Esophagus muscularis mucosa (tissue), 3 donors: Measurements from ENCODE around the gene EIF4A2.

Experiments used
- POLR2A ChIP-seq: fragments of 450-650 bp; IDR thresholded peaks from one replicate; pipeline ENCODE4 v1.6.1; 2017; ENCODE audit warnings: antibody characterized with exemption, moderate library complexity, mild to moderate bottlenecking, low read depth
- POLR2AphosphoS5 ChIP-seq, 2 donors: sonication (generic); formaldehyde crosslinking; IDR thresholded peaks; one replicate each; pipeline ENCODE4 v1.6.1; 2017; ENCODE audit warnings: antibody characterized with exemption in 2 of 2
- TF ChIP-seq, protein P1 (sequence below), 3 experiments: fragments of 200-600 bp in 2 of 3; fragments of 450-650 bp in 1 of 3; sonication (generic) in 2 of 3; IDR thresholded peaks; one replicate each; pipeline ENCODE4 v1.5.1; 2017 to 2019; ENCODE audit warnings: antibody characterized with exemption in 3 of 3, mild to moderate bottlenecking in 2 of 3, moderate library complexity in 1 of 3

DNA sequence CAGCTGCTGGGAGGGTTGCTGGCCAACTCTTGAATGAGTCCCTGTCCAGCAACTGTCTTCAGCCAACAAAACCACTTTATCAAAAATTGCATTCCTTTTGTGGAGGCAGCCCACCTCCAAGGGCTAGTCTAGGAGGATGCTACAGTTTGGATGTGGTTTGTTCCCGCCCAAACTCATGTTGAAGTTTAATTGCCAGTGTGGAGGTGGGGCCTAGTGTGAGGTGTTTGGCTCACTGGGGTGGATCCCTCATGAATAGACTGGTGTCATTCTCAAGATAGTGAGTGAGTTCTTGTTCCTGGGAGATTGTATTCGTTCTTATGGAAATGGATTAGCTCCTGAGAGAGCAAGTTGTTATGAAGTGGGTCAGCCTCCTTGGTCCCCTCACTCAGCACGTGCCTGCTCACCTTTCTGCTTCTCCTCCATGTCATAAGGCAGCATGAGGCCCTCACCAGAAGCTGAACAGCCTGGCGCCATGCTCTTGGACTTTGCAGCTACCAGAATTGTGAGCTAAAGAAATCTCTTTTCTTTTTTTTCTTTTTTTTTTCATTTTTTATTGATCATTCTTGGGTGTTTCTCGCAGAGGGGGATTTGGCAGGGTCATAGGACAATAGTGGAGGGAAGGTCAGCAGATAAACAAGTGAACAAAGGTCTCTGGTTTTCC is 27.1 kb downstream of the EIF4A2 start:
- TF ChIP-seq, protein P1, sequence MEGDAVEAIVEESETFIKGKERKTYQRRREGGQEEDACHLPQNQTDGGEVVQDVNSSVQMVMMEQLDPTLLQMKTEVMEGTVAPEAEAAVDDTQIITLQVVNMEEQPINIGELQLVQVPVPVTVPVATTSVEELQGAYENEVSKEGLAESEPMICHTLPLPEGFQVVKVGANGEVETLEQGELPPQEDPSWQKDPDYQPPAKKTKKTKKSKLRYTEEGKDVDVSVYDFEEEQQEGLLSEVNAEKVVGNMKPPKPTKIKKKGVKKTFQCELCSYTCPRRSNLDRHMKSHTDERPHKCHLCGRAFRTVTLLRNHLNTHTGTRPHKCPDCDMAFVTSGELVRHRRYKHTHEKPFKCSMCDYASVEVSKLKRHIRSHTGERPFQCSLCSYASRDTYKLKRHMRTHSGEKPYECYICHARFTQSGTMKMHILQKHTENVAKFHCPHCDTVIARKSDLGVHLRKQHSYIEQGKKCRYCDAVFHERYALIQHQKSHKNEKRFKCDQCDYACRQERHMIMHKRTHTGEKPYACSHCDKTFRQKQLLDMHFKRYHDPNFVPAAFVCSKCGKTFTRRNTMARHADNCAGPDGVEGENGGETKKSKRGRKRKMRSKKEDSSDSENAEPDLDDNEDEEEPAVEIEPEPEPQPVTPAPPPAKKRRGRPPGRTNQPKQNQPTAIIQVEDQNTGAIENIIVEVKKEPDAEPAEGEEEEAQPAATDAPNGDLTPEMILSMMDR (IDR thresholded peaks at IDR 0.05), result no peak
- TF ChIP-seq POLR2AphosphoS5 (IDR thresholded peaks at IDR 0.05) (no peak), POLR2A (no peak)
